Stomach smooth muscle (tissue), 2 donors: ENCODE measurements around the gene MINDY2.
"Not testable (repeated sequence)": the region's sequence is repeated elsewhere in the genome, so short reads cannot be mapped to it uniquely, and the experiment has no call there.

Source experiments
- H3K27ac ChIP-seq: one replicate; pipeline ENCODE4 v1.7.0; 2013; ENCODE audit warnings: mild to moderate bottlenecking, low read length, inconsistent platforms
- H3K27me3 ChIP-seq, 2 donors: one replicate each; pipeline ENCODE4 v1.7.0; 2013; ENCODE audit warnings: low read length in 2 of 2; ENCODE audit not compliant: insufficient read depth in 2 of 2, control insufficient read depth in 1 of 2
- H3K36me3 ChIP-seq, 2 donors: one replicate each; pipeline ENCODE4 v1.7.0; 2013; ENCODE audit warnings: low read length in 2 of 2; ENCODE audit not compliant: control insufficient read depth in 2 of 2, insufficient read depth in 2 of 2
- H3K4me1 ChIP-seq: one replicate; pipeline ENCODE4 v1.7.0; 2013; ENCODE audit warnings: low read length; ENCODE audit not compliant: control insufficient read depth, insufficient read depth
- H3K4me3 ChIP-seq, 2 donors: one replicate each; pipeline ENCODE4 v1.7.0; 2013; ENCODE audit warnings: low read length in 2 of 2
- H3K9ac ChIP-seq, 2 donors: one replicate each; pipeline ENCODE4 v1.7.0; 2013; ENCODE audit warnings: low read length in 2 of 2, mild to moderate bottlenecking in 1 of 2
- H3K9me3 ChIP-seq, 2 donors: one replicate each; pipeline ENCODE4 v1.7.0; 2013; ENCODE audit warnings: low read length in 2 of 2; ENCODE audit not compliant: control insufficient read depth in 2 of 2
- donor health status: healthy.
- donor health status: Pancreatic carcinoma.

MINDY2 gene

GRCh38 chr15:58773024-58773423 is 1.9 kb downstream of the MINDY2 start:
- Histone ChIP-seq H3K9ac (no peak overlapping the region), H3K4me1 (peaks cover 6% of the 10 kb centered on the region), H3K27me3 (no peaks in the 10 kb centered on the region), H3K36me3 (no peaks in the 10 kb centered on the region), H3K27ac (no peak overlapping the region), H3K4me3 (peak overlapping the region; percentile 81 to 94), H3K9me3 (no peaks in the 10 kb centered on the region)

DNA sequence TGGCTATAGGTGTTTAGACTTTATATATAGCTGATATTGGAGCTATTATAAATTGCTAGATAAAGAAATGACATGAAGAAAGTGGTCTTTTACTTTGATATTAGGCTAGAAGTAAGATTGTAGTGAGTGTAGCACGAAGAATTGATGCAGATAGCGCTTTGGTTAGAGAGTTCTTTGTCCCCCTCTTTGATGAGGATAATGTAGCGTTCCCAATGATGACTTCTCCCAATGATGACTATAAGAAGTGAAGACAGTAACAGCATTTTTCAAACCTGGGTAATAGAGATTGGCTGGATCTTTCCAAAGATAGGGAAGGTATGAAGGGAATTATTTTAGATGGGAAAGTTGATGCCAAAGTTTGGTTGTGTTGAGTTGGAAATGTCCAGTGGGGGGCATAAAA is 4.3 kb downstream of the MINDY2 start:
- Histone ChIP-seq H3K27ac (no peak overlapping the region), H3K9ac (no peak overlapping the region), H3K9me3 (no peaks in the 10 kb centered on the region), H3K27me3 (no peaks in the 10 kb centered on the region), H3K36me3 (no peaks in the 10 kb centered on the region), H3K4me3 (no peak overlapping the region), H3K4me1 (peaks cover under 1% of the 10 kb centered on the region)

DNA sequence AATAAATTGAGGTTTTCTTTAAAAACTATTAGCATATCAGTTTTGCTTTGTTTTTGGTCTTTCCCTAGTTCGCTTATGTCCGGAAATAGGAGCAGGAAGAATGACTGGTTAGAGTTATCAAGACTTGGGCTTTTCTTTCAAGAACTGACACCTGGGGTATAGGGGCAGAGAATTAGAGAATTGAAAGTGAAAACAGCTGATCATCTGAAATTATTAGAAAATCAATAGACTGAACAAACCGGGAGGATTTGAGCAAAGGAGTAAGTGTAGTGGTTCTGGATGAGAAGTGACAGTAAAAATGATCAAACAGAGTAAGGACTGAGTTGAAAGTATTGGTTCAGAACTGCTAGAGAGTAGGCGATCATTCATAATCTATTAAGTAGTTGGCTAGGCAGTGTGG is 6.0 kb downstream of the MINDY2 start:
- Histone ChIP-seq H3K4me3 (no peak overlapping the region), H3K27me3 (no peaks in the 10 kb centered on the region), H3K9me3 (no peaks in the 10 kb centered on the region), H3K4me1 (no peaks in the 10 kb centered on the region), H3K27ac (no peak overlapping the region), H3K9ac (no peak overlapping the region), H3K36me3 (no peaks in the 10 kb centered on the region)

DNA sequence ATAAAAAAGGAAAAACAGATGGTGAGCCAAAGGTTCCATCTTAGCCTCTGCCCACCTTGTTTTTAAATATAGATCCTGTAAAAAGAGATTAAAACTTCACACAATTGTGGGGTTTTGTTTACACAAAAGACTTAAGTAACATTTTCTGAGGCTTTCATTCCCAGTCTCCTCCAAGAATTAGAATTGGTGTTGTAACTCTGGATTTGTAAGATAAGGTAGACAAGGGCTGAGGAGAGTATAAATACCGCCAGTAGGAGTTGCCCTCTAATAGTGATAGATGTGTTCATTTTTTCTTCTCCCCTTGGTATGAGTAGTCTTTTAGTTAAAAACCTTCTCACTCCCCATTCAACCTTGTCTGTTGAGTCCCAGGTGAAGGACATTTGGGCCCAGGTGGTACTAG is 8.5 kb downstream of the MINDY2 start:
- Histone ChIP-seq H3K4me1 (no peaks in the 10 kb centered on the region), H3K27me3 (no peaks in the 10 kb centered on the region), H3K9ac (no peak overlapping the region)

GRCh38 chr15:58785355-58785754 is 14.3 kb downstream of the MINDY2 start:
- Histone ChIP-seq H3K27ac (no peak overlapping the region), H3K9ac (no peak overlapping the region), H3K9me3 (no peaks in the 10 kb centered on the region), H3K4me1 (no peaks in the 10 kb centered on the region), H3K27me3 (no peaks in the 10 kb centered on the region), H3K36me3 (no peaks in the 10 kb centered on the region), H3K4me3 (no peak overlapping the region)

More for the DNA sequence above, 8.5 kb downstream of the MINDY2 start:
- Histone ChIP-seq H3K9me3 (no peaks in the 10 kb centered on the region), H3K4me3 (no peak overlapping the region), H3K27ac (no peak overlapping the region), H3K36me3 (no peaks in the 10 kb centered on the region)

DNA sequence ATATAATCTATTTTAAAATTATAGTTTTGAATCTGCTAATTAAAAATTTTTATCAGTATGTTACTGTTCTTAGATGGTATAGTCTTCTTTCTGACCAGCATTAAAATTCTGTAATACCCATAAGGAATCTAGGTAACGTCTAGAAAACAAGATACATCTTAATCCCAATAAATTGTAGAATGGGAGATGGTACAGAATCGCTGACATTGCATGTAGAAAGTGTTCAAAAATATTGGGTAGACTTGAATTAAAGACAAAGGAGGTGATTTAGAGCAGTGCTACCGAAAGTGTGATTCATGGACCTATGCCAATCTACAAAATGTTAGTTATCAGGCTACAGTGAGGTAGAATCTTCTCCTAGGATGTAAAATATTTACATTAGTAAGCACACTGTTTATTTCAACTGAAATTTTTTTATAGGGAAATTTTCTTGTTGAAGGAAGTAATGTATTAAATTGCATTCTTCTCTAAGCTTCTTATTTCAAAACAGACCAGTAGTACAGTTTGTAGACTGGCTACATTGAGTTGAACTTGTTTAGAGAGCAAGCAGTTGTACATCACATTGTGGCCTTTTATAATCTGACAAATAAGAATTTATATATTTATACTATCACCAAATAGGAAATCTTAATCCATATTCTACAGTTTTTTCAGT is 17.1 kb downstream of the MINDY2 start:
- H3K36me3 ChIP-seq: no peaks in the 10 kb centered on the region
- H3K4me1 ChIP-seq: no peaks in the 10 kb centered on the region
- no peak overlapping the region for H3K27ac ChIP-seq
- H3K9me3 ChIP-seq: no peaks in the 10 kb centered on the region
- no peak overlapping the region for H3K4me3 ChIP-seq
- no peaks in the 10 kb centered on the region for H3K27me3 ChIP-seq
- no peak overlapping the region for H3K9ac ChIP-seq

GRCh38 chr15:58793862-58794261 is 22.8 kb downstream of the MINDY2 start:
- Histone ChIP-seq H3K27ac (no peak overlapping the region), H3K9me3 (no peaks in the 10 kb centered on the region), H3K4me1 (no peaks in the 10 kb centered on the region)

GRCh38 chr15:58795825-58796224 is 24.7 kb downstream of the MINDY2 start:
- H3K36me3 ChIP-seq: no peaks in the 10 kb centered on the region
- H3K27me3 ChIP-seq: no peaks in the 10 kb centered on the region
- H3K9me3 ChIP-seq: no peaks in the 10 kb centered on the region
- no peak overlapping the region for H3K9ac ChIP-seq
- no peak overlapping the region for H3K27ac ChIP-seq
- no peak overlapping the region for H3K4me3 ChIP-seq
- H3K4me1 ChIP-seq: no peaks in the 10 kb centered on the region

More at GRCh38 chr15:58793862-58794261, 22.8 kb downstream of the MINDY2 start:
- Histone ChIP-seq H3K36me3 (no peaks in the 10 kb centered on the region), H3K27me3 (no peaks in the 10 kb centered on the region), H3K4me3 (no peak overlapping the region), H3K9ac (no peak overlapping the region)

- Histone ChIP-seq H3K27me3 (no peaks in the 10 kb centered on the region), H3K9ac (no peak overlapping the region), H3K4me1 (no peaks in the 10 kb centered on the region), H3K27ac (no peak overlapping the region), H3K9me3 (no peaks in the 10 kb centered on the region), H3K36me3 (no peaks in the 10 kb centered on the region), H3K4me3 (no peak overlapping the region)
Observed at GRCh38 chr15:58797505-58797904, 26.4 kb downstream of the MINDY2 start.

DNA sequence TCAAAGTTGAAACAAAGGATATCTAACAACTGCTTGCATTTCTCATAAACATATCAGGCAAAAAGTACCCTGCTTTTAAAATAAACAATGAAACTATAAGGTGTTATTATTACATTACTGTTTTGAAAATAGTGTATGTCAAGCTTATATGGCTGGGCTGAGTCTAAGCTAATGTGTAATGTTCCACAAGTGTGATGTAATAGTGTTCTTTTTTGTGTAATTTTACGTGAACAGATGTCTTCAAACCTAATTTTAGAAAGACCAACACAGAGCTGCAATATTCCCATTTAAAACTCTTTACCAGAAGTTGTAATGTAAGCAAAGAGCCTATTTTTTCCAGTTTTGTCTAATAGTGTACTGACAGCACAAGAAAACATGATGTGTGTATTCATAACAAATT is 34.0 kb downstream of the MINDY2 start:
- H3K9me3 ChIP-seq: no peaks in the 10 kb centered on the region

DNA sequence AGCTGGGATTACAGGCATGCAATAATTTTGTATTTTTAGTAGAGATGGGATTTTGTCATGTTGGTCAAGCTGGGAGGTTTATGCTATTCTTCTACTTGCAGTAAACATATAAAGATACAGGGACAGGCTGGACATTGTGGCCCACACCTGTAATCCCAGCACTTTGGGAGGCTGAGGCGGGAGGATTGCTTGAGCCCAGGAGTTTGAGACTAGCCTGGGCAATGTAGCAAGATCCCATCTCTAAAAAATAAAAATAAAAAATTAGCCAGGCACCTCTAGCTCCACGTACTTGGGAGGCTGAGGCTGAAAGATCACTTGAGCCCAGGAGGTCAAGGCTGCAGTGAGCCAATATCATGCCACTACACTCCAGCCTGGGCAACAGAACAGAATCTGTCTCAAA is 52.2 kb downstream of the MINDY2 start:
- not testable (repeated sequence) for H3K36me3 ChIP-seq, H3K4me3 ChIP-seq, H3K9me3 ChIP-seq, H3K27me3 ChIP-seq, H3K27ac ChIP-seq, H3K9ac ChIP-seq, H3K4me1 ChIP-seq

More for the DNA sequence above, 34.0 kb downstream of the MINDY2 start:
- no peak overlapping the region for H3K27ac ChIP-seq
- H3K27me3 ChIP-seq: no peaks in the 10 kb centered on the region
- no peak overlapping the region for H3K4me3 ChIP-seq
- peaks cover 0 to 3% of the 10 kb centered on the region in 2 donors for H3K36me3 ChIP-seq
- no peak overlapping the region for H3K9ac ChIP-seq
- H3K4me1 ChIP-seq: no peaks in the 10 kb centered on the region
